Dendritic cell treated with granulocyte-macrophage colony-stimulating factor and Interleukin-4, amounts not matched to agents 40 ng/mL and 50 ng/mL, for 4 days (primary cell): ENCODE measurements around the gene RGS13.

ENCODE experiments used
- H3K27ac Mint-ChIP-seq: one replicate; pipeline ENCODE4 v1.8.0; 2022; ENCODE audit warnings: mild to moderate bottlenecking, mixed read lengths
- H3K27me3 Mint-ChIP-seq: one replicate; pipeline ENCODE4 v1.8.0; 2022; ENCODE audit warnings: mild to moderate bottlenecking, mixed read lengths
- H3K36me3 Mint-ChIP-seq: one replicate; pipeline ENCODE4 v1.8.0; 2022; ENCODE audit warnings: low read depth, mixed read lengths
- H3K4me1 Mint-ChIP-seq: one replicate; pipeline ENCODE4 v1.8.0; 2022; ENCODE audit warnings: low read depth, mixed read lengths
- H3K4me3 Mint-ChIP-seq: one replicate; pipeline ENCODE4 v1.8.0; 2022; ENCODE audit warnings: mild to moderate bottlenecking, moderate library complexity, mixed read lengths
- H3K9me3 Mint-ChIP-seq: one replicate; pipeline ENCODE4 v1.8.0; 2022; ENCODE audit warnings: mixed read lengths
- intact Hi-C: fragments of 100-400 bp; cut with micrococcal nuclease; formaldehyde crosslinking; loops from one replicate; pipeline ENCODE4 v1.15.0; 2022

The RGS13 gene

GRCh38 chr1:192632641-192633532 is 3.1 kb upstream of the RGS13 start:
- H3K4me1 Mint-ChIP-seq, result no peaks in the 10 kb centered on the region
- H3K9me3 Mint-ChIP-seq, result no peaks in the 10 kb centered on the region
- no peaks in the 10 kb centered on the region for H3K36me3 Mint-ChIP-seq
- H3K4me3 Mint-ChIP-seq, result no peak overlapping the region
- intact Hi-C loops, result no loop called here
- no peaks in the 10 kb centered on the region for H3K27me3 Mint-ChIP-seq
- no peak overlapping the region for H3K27ac Mint-ChIP-seq

- Mint-ChIP-seq H3K27ac (no peak overlapping the region), H3K27me3 (no peaks in the 10 kb centered on the region), H3K9me3 (no peaks in the 10 kb centered on the region), H3K4me3 (no peak overlapping the region), H3K4me1 (no peaks in the 10 kb centered on the region), H3K36me3 (no peaks in the 10 kb centered on the region)
- intact Hi-C loops, result no loop called here
Measured at GRCh38 chr1:192633533-192634253, 2.3 kb upstream of the RGS13 start.

- Mint-ChIP-seq H3K27ac (no peak overlapping the region), H3K36me3 (no peaks in the 10 kb centered on the region), H3K4me1 (peaks cover 11% of the 10 kb centered on the region), H3K4me3 (no peak overlapping the region), H3K9me3 (no peaks in the 10 kb centered on the region), H3K27me3 (no peaks in the 10 kb centered on the region)
- intact Hi-C loops, result no loop called here
Measured at GRCh38 chr1:192635041-192635440, 906 bp upstream of the RGS13 start.

GRCh38 chr1:192639607-192640368 is 3.8 kb downstream of the RGS13 start:
- Mint-ChIP-seq H3K27ac (no peak overlapping the region), H3K4me1 (peaks cover 11% of the 10 kb centered on the region), H3K36me3 (no peaks in the 10 kb centered on the region), H3K4me3 (no peak overlapping the region), H3K9me3 (no peaks in the 10 kb centered on the region), H3K27me3 (no peaks in the 10 kb centered on the region)
- intact Hi-C loops, result no loop called here

- intact Hi-C loops, result no loop called here
- Mint-ChIP-seq H3K4me1 (no peaks in the 10 kb centered on the region), H3K36me3 (no peaks in the 10 kb centered on the region)
Measured at GRCh38 chr1:192652159-192652558, 16.2 kb downstream of the RGS13 start.

GRCh38 chr1:192654120-192654519 is 18.2 kb downstream of the RGS13 start:
- Mint-ChIP-seq H3K36me3 (no peaks in the 10 kb centered on the region), H3K4me1 (no peaks in the 10 kb centered on the region), H3K27ac (no peak overlapping the region), H3K27me3 (no peaks in the 10 kb centered on the region), H3K9me3 (no peaks in the 10 kb centered on the region), H3K4me3 (no peak overlapping the region)
- intact Hi-C loops, result no loop called here

More at GRCh38 chr1:192652159-192652558, 16.2 kb downstream of the RGS13 start:
- Mint-ChIP-seq H3K27me3 (no peaks in the 10 kb centered on the region), H3K27ac (no peak overlapping the region), H3K4me3 (no peak overlapping the region), H3K9me3 (no peaks in the 10 kb centered on the region)

GRCh38 chr1:192654591-192655251 is 18.8 kb downstream of the RGS13 start:
- H3K9me3 Mint-ChIP-seq, result no peaks in the 10 kb centered on the region
- no peak overlapping the region for H3K4me3 Mint-ChIP-seq
- intact Hi-C loops, result no loop called here
- no peaks in the 10 kb centered on the region for H3K27me3 Mint-ChIP-seq
- no peaks in the 10 kb centered on the region for H3K4me1 Mint-ChIP-seq
- H3K36me3 Mint-ChIP-seq, result no peaks in the 10 kb centered on the region
- H3K27ac Mint-ChIP-seq, result no peak overlapping the region

GRCh38 chr1:192657760-192658159 is 21.8 kb downstream of the RGS13 start:
- Mint-ChIP-seq H3K27ac (no peak overlapping the region), H3K4me3 (no peak overlapping the region), H3K27me3 (no peaks in the 10 kb centered on the region), H3K36me3 (no peaks in the 10 kb centered on the region), H3K4me1 (no peaks in the 10 kb centered on the region), H3K9me3 (no peaks in the 10 kb centered on the region)
- intact Hi-C loops, result no loop called here

GRCh38 chr1:192658255-192658654 is 22.3 kb downstream of the RGS13 start:
- Mint-ChIP-seq H3K4me1 (no peaks in the 10 kb centered on the region), H3K36me3 (no peaks in the 10 kb centered on the region), H3K4me3 (no peak overlapping the region), H3K9me3 (no peaks in the 10 kb centered on the region), H3K27me3 (no peaks in the 10 kb centered on the region), H3K27ac (no peak overlapping the region)
- intact Hi-C loops, result no loop called here

- H3K36me3 Mint-ChIP-seq, result no peaks in the 10 kb centered on the region
- H3K27me3 Mint-ChIP-seq, result no peaks in the 10 kb centered on the region
- no peak overlapping the region for H3K27ac Mint-ChIP-seq
- H3K4me1 Mint-ChIP-seq, result no peaks in the 10 kb centered on the region
- no peak overlapping the region for H3K4me3 Mint-ChIP-seq
- no peaks in the 10 kb centered on the region for H3K9me3 Mint-ChIP-seq
- intact Hi-C loops, result no loop called here
Measured at GRCh38 chr1:192660613-192661012, 24.7 kb downstream of the RGS13 start.

- H3K27me3 Mint-ChIP-seq, result no peaks in the 10 kb centered on the region
- no peaks in the 10 kb centered on the region for H3K36me3 Mint-ChIP-seq
- H3K4me3 Mint-ChIP-seq, result no peak overlapping the region
- H3K4me1 Mint-ChIP-seq, result no peaks in the 10 kb centered on the region
- intact Hi-C loops, result no loop called here
- peaks cover 12% of the 10 kb centered on the region for H3K9me3 Mint-ChIP-seq
- no peak overlapping the region for H3K27ac Mint-ChIP-seq
Measured at GRCh38 chr1:192668409-192668983, 32.5 kb downstream of the RGS13 start.

- H3K4me1 Mint-ChIP-seq, result no peaks in the 10 kb centered on the region
- no peak overlapping the region for H3K27ac Mint-ChIP-seq
- no peaks in the 10 kb centered on the region for H3K36me3 Mint-ChIP-seq
- peaks cover 12% of the 10 kb centered on the region for H3K9me3 Mint-ChIP-seq
- no peaks in the 10 kb centered on the region for H3K27me3 Mint-ChIP-seq
- intact Hi-C loops, result no loop called here
- no peak overlapping the region for H3K4me3 Mint-ChIP-seq
Measured at GRCh38 chr1:192669174-192669573, 33.2 kb downstream of the RGS13 start.

- intact Hi-C loops, result no loop called here
- no peaks in the 10 kb centered on the region for H3K4me1 Mint-ChIP-seq
- H3K4me3 Mint-ChIP-seq, result no peak overlapping the region
- H3K27me3 Mint-ChIP-seq, result no peaks in the 10 kb centered on the region
- no peak overlapping the region for H3K27ac Mint-ChIP-seq
- H3K36me3 Mint-ChIP-seq, result no peaks in the 10 kb centered on the region
- no peaks in the 10 kb centered on the region for H3K9me3 Mint-ChIP-seq
Measured at GRCh38 chr1:192675716-192676115, 39.8 kb downstream of the RGS13 start.
